ENCODE measurements around the gene DICER1.

- TF ChIP-seq CTCF (IDR thresholded peaks at IDR 0.05; ENCODE audit: low read depth, low read length): no peak
- TF ChIP-seq EZH2phosphoT487 (IDR thresholded peaks at IDR 0.05; ENCODE audit: low read depth): no peak
These were observed 32.2 kb upstream of the DICER1 start for GRCh38 chr14:95189367-95190132.
